Astrocyte of the spinal cord (primary cell): ENCODE measurements around the gene IRS2.

Experiments
- DNase-seq: peaks from one replicate; pipeline ENCODE4 v3.0.0; 2011; ENCODE audit warnings: low read depth, low spot score
- H3K4me3 ChIP-seq: 2 replicates; pipeline ENCODE4 v1.5.1; 2011; ENCODE audit warnings: low read depth, mild to moderate bottlenecking, low read length, moderate library complexity
- CTCF ChIP-seq: IDR thresholded peaks from 2 replicates; pipeline ENCODE4 v1.5.1; 2012; ENCODE audit warnings: low read depth, mild to moderate bottlenecking, low read length, inconsistent platforms
- in situ Hi-C: cut with HindIII; loops from 2 replicates; pipeline ENCODE4 v1.10.0; 2017; ENCODE audit warnings: low sequenced_read_pairs

The IRS2 gene

GRCh38 chr13:109730812-109731335, 55.5 kb downstream of the IRS2 start:
- TF ChIP-seq CTCF = no peak
- in situ Hi-C loops = no loop called here
- no peak overlapping the region for H3K4me3 ChIP-seq
- no peak for DNase-seq

- no peak for TF ChIP-seq CTCF
- peak; percentile 39 for DNase-seq
- H3K4me3 ChIP-seq = no peak overlapping the region
- in situ Hi-C loops = no loop called here
Measured at GRCh38 chr13:109728791-109729731, 57.3 kb downstream of the IRS2 start.

GRCh38 chr13:109728061-109728460, 58.3 kb downstream of the IRS2 start:
- no peak for DNase-seq
- H3K4me3 ChIP-seq = no peak overlapping the region
- TF ChIP-seq CTCF = no peak
- in situ Hi-C loops = no loop called here

- DNase-seq = no peak
- H3K4me3 ChIP-seq = no peak overlapping the region
- no peak for TF ChIP-seq CTCF
- in situ Hi-C loops = no loop called here
Measured at GRCh38 chr13:109727251-109727650, 59.1 kb downstream of the IRS2 start.

GRCh38 chr13:109725995-109726637, 60.3 kb downstream of the IRS2 start:
- DNase-seq = no peak
- no peak for TF ChIP-seq CTCF
- in situ Hi-C loops = no loop called here
- no peak overlapping the region for H3K4me3 ChIP-seq

GRCh38 chr13:109725297-109725696, 61.1 kb downstream of the IRS2 start:
- in situ Hi-C loops = no loop called here
- no peak for DNase-seq
- no peak overlapping the region for H3K4me3 ChIP-seq
- TF ChIP-seq CTCF = no peak
